ENCODE results near the gene SMPDL3B.

GRCh38 chr1:27886353-27886679, 48.5 kb upstream of the SMPDL3B start:
- TF ChIP-seq POLR2A (IDR thresholded peaks at IDR 0.05) (no peak), EP300 (IDR thresholded peaks at IDR 0.05) (no peak), POLR2AphosphoS5 (IDR thresholded peaks at IDR 0.05) (no peak)
- TF ChIP-seq, protein P1, sequence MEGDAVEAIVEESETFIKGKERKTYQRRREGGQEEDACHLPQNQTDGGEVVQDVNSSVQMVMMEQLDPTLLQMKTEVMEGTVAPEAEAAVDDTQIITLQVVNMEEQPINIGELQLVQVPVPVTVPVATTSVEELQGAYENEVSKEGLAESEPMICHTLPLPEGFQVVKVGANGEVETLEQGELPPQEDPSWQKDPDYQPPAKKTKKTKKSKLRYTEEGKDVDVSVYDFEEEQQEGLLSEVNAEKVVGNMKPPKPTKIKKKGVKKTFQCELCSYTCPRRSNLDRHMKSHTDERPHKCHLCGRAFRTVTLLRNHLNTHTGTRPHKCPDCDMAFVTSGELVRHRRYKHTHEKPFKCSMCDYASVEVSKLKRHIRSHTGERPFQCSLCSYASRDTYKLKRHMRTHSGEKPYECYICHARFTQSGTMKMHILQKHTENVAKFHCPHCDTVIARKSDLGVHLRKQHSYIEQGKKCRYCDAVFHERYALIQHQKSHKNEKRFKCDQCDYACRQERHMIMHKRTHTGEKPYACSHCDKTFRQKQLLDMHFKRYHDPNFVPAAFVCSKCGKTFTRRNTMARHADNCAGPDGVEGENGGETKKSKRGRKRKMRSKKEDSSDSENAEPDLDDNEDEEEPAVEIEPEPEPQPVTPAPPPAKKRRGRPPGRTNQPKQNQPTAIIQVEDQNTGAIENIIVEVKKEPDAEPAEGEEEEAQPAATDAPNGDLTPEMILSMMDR (IDR thresholded peaks at IDR 0.05) = no peak
